ENCODE data around the gene SAMSN1. TPM values are rescaled to one million over a fixed set of nuclear protein-coding genes. Genes with fewer than 3 reads are reported as not detected.

SAMSN1 gene
- total RNA-seq, 2 experiments from 2014 or later = 92.3 to 92.7 TPM

DNA sequence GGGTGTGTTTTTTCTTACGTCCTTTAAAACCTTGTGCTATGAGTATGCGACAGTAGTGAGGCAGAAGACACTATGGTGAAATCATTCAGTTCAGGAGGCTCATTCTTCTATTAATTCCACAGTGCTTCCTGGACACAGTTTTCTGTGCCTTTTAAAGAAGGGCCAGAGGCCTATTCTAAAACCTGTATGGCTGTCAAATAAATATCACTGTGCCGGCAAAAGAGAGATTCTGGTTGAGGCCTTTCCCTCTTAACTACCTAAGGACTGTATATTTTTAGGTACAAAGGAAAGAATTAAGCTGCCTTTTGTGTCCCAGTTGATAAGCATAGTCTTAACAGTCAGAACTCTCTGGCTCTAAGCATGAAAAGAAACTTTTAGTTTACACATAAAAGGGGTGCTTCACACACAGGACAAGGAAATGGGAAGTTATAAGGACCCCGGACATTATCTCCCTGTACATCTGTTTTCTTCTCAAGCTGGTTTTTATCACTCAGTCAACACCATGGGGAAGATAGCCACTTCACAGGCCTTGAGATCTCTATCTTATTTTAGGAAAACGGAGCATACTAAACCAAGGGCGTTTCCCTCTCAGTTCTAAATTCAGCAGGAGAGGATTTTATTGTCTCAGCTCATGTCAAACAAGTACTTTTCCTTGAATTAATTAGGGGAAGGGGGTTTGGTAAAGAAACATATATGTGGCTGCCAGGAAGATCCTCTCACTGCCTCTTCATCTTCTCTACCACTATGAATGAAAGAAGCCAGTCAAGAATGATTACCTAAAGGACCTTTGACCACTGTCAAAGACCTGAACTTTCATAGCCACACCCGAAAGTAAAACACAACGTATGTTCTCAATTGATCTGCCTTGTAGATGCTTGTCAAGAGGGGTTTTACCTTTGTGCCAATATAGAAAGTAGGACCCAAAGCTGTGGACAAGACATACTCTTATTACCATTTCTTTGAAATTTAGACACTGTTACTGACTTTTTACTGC is 91.8 kb downstream of the SAMSN1 start:
- CTCF ChIA-PET = interaction anchor here (2.3 kb wide), 1 partner anchor 283 kb away, joined by 7 read pairs; no protein-coding TSS in a partner anchor
- POLR2A ChIA-PET = interaction anchor here (0.9 kb wide), 1 partner anchor 611 kb away, joined by 5 read pairs; the partner anchor contains the start of gene NRIP1

DNA sequence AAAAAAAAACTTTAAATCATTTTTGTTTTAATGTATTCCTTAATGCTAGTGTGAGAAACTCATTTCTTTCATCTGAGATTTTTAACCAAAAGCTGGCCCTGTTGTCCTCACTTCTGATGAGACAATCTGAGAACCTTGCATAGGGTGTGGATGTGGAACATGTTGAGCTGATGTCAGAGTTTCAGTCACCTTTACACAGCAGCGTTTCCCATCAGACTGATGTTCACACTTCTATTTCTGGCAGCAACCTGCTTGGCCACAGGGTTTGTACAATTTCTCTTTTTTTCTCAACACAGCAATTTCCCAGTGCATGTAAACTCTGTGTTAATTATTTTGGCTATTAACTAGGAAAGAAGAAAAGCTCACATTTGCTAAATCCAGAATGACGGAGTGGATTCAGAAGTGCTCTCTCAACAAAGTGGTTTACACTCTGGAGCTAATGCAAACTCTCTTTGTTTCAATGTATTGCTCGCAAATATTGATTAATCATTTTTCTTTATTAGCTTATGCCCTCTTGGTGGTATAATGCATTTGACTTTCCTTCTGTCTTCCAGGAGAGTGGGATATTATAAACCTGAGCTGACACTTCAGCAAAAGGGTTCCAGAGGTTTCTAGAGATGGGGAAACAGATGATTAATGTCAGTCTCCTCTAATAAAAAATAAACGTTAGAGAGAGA is 92.6 kb downstream of the SAMSN1 start:
- ChIA-PET POLR2A (interaction anchor here (0.9 to 1.1 kb wide), 2 partner anchors 74 to 612 kb away, joined by 5 read pairs; partner anchors contain the start of gene NRIP1), CTCF (interaction anchor here (0.7 to 2.3 kb wide), 3 partner anchors 83 to 1087 kb away, joined by 3 to 7 read pairs (median 3); no protein-coding TSS in a partner anchor)

DNA sequence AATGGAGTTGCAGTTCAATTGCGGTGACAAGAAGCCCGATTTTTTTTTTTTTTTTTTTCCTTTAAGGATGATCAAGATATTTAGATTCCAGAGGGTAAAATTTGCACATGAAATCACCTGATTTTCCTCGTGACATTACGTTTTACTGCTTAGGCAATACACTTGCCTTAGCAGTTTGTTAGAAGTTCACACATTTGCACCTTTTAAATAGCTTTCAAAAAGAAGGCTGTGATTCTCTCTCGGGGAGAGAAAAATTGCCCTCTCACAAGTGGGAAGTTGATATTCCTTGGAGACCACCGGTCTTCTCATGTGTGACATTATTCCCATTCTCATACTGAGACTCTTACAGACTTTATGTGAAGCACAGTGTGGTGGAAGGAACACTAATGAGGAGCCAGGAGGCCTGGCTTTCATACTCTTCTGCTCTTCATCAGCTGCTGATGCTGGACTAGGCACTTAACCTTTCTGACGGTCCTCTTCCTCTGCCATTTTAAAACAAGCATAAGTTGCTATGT is 93.3 kb downstream of the SAMSN1 start:
- CTCF ChIA-PET = interaction anchor here (0.6 to 2.3 kb wide), 4 partner anchors 84 to 1088 kb away, joined by 3 to 7 read pairs (median 4); no protein-coding TSS in a partner anchor
- POLR2A ChIA-PET = interaction anchor here (1.1 kb wide), 1 partner anchor 75 kb away, joined by 5 read pairs; no protein-coding TSS in a partner anchor

DNA sequence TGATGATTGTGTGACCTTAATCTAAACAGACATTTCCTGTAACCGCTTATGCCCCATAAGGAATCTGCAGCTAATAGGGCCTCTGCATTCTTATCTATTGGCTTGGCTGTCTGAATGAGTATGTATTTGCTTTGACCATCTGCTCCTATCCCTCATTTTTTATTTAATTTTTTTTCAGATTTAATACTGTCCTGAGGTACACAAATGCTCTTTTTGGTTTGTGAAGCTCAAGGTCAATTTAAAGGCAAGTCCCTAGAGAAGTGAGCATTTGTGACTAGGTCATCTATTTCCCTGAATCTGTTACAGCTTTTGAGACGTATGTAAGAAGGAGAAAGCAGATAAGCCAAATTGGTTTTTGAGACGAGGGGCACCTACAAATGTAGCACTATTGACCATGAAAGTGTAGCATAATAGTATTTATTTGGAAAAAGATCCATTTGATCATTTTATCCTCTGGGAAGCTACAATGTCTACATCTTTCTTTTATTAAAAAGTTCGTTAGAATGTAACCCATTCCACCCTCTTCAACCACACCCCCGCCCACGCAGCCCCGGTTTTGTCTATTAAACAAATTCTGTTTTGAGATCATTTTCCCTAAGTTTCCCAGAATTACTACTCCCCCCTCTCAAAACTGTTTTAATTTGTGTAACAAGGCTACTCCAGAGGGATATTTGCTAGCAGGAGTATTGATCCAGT is 93.9 kb downstream of the SAMSN1 start:
- CTCF ChIA-PET = interaction anchor here (0.6 to 2.3 kb wide), 2 partner anchors 285 to 345 kb away, joined by 5 to 7 read pairs; no protein-coding TSS in a partner anchor
- POLR2A ChIA-PET = no interaction called here

DNA sequence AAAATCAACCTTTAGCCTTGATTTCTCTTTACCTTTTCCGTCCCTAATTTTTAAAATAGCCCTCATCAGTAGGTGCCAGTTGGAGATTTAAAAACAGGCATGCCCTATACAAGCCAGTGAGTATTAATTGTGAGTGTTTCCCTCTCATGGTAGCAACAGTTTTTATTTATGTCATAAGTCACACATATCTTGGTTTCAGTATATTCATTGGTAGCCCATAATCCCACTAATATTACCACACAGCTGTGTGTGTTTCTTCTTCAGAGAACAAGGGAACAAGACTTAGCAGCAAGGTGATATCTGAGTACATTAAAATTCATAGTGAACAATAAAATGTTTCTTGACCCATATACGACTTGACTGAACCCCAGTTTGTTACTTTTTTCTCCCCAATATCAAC is 94.6 kb downstream of the SAMSN1 start:
- CTCF ChIA-PET = no interaction called here
- POLR2A ChIA-PET = no interaction called here

DNA sequence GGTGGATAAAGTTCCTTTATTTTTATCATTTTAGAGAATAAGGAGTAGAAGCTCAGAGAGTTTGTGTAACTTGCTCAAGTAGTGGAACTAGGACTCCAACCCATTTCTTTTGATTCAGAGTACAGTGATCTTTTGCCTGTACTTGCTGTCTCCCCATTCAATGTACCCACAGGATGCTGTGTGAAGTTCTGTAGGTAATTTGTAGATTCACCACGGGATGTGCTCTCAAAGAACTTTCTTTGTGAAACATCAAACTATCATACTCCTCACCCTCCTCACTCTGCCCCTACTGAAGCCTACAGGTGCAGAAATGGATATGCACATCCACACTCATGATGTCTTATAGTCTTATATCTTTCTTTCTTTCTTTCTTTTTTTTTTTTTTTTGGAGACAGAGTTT is 97.3 kb downstream of the SAMSN1 start:
- POLR2A ChIA-PET = no interaction called here
- CTCF ChIA-PET = no interaction called here

DNA sequence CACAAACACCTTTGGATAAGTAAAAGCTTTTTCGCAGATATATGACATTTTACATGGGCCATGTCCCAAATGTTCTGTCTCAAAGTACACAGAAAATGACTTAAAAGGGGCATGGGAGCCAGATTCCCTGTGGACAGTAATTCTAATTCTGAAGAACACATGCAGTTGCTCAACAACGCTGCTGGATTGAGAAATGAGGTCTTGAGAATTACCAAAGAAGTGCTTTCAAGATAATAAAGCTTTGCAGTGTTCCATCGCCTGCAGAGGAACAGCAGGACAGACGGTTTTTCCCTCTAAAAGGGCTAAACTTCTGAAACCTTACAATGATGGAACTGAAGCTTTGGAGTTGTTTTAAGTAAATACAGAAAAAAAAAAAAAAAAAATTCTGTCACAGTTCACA is 107.9 kb downstream of the SAMSN1 start:
- ChIA-PET CTCF (no interaction called here), POLR2A (no interaction called here)

DNA sequence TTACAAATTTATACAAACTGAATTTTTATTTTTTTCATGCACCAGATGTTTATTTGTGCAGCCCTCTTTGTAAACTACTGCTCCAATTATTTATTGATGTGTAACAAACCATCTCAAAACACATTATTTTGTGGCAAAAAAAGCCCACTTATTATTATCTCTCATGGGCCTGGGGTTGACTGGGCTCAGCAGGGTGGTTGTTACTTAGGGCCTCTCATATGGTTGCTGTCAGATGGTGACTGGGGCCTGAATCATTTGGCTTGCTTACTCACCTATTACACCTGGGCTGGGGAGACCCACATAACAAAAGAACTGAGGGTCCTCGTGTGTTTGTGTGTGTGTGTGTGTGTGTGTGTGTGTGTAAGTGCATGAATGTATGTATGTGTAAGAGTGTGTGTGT is 110.7 kb downstream of the SAMSN1 start:
- POLR2A ChIA-PET = no interaction called here
- CTCF ChIA-PET = no interaction called here

Other genes with a start within 250 kb of the SAMSN1 start
- gene HSPA13, start 163.2 kb downstream of the SAMSN1 start, total RNA-seq = 10 to 100 TPM; 40.0 to 40.5 TPM